ENCODE data around the gene COL26A1. TPM values are rescaled to one million over a fixed set of nuclear protein-coding genes. Genes with fewer than 3 reads are reported as not detected.

The COL26A1 gene
- total and polyA plus RNA-seq, 7 experiments from 2014 or later = 0.24 TPM; not detected in 6

DNA sequence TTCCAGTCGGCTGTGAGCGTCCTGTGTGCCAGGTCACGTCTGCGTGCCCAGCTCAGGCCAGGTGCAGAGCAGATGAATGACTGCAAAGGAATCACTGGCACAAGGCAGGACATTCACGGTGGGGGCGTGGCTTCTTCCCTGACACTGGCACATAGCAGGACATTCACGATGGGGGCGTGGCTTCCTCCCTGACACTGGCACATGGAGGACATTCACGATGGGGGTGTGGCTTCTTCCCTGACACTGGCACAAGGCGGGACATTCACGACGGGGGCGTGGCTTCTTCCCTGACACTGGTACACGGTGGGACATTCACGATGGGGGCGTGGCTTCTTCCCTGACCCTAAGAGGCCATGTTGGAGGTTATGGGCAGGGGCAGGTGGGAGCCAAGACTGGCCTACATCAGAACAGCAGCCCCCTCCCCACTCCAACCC is 202.1 kb downstream of the COL26A1 start:
- Mint-ChIP-seq H3K4me3 (no peak overlapping the region), H3K27me3 (peaks cover 5 to 28% (median 14%) of the 10 kb centered on the region in 5 donors), H3K36me3 (peaks cover 0 to 3% (median 0%) of the 10 kb centered on the region in 5 donors), H3K27ac (no peak overlapping the region), H3K4me1 (peaks cover 3 to 5% (median 4%) of the 10 kb centered on the region in 7 donors), H3K9me3 (peaks cover 0 to 12% (median 4%) of the 10 kb centered on the region in 11 donors)
- Histone ChIP-seq H3K9me3 (ENCODE audit: control insufficient read depth in 2 of 3, low read length in 3 of 3) (no peaks in the 10 kb centered on the region), H3K4me1 (ENCODE audit: control insufficient read depth in 2 of 2, insufficient read depth in 2 of 2, low read length in 2 of 2) (no peaks in the 10 kb centered on the region), H3K4me3 (ENCODE audit: low read length) (no peak overlapping the region), H3K36me3 (ENCODE audit: control insufficient read depth in 2 of 3, insufficient read depth in 3 of 3, low read length in 3 of 3) (no peaks in the 10 kb centered on the region), H3K27ac (ENCODE audit: low read depth, low read length) (no peak overlapping the region), H3K27me3 (ENCODE audit: control insufficient read depth in 2 of 2, insufficient read depth in 2 of 2, low read length in 2 of 2) (no peaks in the 10 kb centered on the region)
- ChIA-PET POLR2A (no interaction called here), CTCF (no interaction called here)
- ATAC-seq (no peak), DNase-seq (no peak)
- intact Hi-C loops (cut with micrococcal nuclease) = no loop called here

DNA sequence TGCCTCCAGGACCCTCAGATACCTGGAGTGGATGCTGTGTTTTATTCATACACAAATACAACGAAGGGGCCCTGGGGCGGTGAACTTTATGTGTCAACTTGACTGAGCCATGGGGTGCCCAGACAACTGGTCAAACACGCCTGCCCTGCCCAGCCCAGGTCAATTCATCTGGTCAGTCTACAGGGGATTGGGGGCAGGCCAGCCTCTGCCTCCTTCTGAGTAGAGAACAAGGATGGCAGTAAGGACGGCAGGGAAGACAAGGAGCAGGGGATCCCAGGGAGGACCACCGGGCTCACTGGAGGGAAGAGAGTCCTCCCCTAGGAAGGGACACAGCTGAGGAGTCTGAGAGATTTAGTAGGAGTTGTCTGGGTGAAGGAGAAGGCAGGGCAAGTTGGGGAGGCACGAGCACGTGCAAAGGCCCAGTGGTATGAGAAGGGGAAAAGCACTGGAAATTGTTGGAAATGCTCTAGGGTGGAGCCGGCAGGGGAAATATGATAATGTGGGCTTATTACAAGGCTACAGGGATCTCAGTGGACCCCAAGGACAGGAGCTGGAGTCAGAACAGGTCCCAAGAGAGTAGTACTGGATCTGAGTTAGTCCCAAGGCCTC is 203.0 kb downstream of the COL26A1 start:
- H3K9me3 ChIP-seq (ENCODE audit: control insufficient read depth in 2 of 3, low read length in 3 of 3) = no peaks in the 10 kb centered on the region
- no peak for DNase-seq
- CTCF ChIA-PET = interaction anchor here (0.5 kb wide), 1 partner anchor 9 kb away, joined by 3 read pairs; no protein-coding TSS in a partner anchor
- no peak for ATAC-seq
- no peaks in the 10 kb centered on the region for H3K36me3 ChIP-seq (ENCODE audit: control insufficient read depth in 2 of 3, insufficient read depth in 3 of 3, low read length in 3 of 3)
- Mint-ChIP-seq H3K4me1 (peaks cover 3 to 5% (median 4%) of the 10 kb centered on the region in 7 donors), H3K27me3 (peaks cover 5 to 33% (median 15%) of the 10 kb centered on the region in 5 donors), H3K9me3 (peaks cover 0 to 19% (median 5%) of the 10 kb centered on the region in 11 donors), H3K36me3 (peaks cover 0 to 4% (median 0%) of the 10 kb centered on the region in 5 donors), H3K4me3 (no peak overlapping the region), H3K27ac (peak overlapping the region in 1 of 9 donors; percentile 41)
- H3K4me1 ChIP-seq (ENCODE audit: control insufficient read depth in 2 of 2, insufficient read depth in 2 of 2, low read length in 2 of 2) = no peaks in the 10 kb centered on the region
- no peak overlapping the region for H3K4me3 ChIP-seq (ENCODE audit: low read length)
- intact Hi-C loops (cut with micrococcal nuclease) = no loop called here
- H3K27ac ChIP-seq (ENCODE audit: low read depth, low read length) = no peak overlapping the region
- POLR2A ChIA-PET = no interaction called here
- no peaks in the 10 kb centered on the region for H3K27me3 ChIP-seq (ENCODE audit: control insufficient read depth in 2 of 2, insufficient read depth in 2 of 2, low read length in 2 of 2)

DNA sequence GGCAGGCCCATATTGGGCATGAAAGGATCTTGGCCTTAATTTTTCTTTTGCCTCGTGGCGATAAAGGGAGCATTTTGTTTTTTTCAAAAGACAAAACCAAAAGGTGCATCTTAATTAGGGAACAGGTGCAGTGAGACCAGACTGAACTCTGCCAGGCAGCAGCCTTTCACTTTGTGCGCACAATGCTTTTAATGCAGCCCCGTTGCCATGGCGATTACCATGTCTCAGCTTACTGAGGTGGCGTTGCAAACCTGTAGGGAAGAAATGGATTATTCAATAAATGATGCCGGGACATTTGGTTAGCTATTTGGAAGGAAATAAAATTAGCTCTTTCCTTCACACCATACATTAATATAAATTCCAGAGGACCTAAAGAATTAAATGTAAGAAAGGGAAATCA is 204.6 kb downstream of the COL26A1 start:
- DNase-seq = no peak
- H3K4me1 Mint-ChIP-seq = peaks cover 3 to 5% (median 4%) of the 10 kb centered on the region in 7 donors
- POLR2A ChIA-PET = no interaction called here

DNA sequence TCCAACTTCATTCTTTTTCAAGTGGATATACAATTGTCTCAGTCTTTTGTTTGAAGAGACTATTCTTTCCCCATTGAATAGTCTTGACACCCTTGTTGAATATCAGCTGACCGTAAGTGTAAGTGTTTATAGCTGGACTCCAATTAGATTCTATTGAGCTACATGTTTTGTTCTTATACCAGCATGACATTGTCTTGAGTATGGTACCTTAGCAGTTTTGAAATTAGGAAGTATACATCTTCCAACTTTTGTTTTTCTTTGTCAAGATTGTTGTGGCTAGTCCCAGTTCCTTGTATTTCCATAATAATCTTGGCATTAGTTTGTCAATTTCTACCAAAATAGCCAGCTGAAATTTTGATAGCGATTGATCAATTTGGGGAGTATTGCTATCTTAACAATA is 209.5 kb downstream of the COL26A1 start:
- Mint-ChIP-seq H3K27ac (no peak overlapping the region), H3K36me3 (peaks cover 0 to 4% (median 0%) of the 10 kb centered on the region in 5 donors), H3K4me3 (no peak overlapping the region), H3K4me1 (peaks cover 0 to 5% (median 0%) of the 10 kb centered on the region in 7 donors), H3K27me3 (peaks cover 8 to 38% (median 25%) of the 10 kb centered on the region in 5 donors), H3K9me3 (peaks cover 0 to 46% (median 13%) of the 10 kb centered on the region in 11 donors)
- DNase-seq = no peak
- ChIA-PET CTCF (no interaction called here), POLR2A (no interaction called here)
- H3K36me3 ChIP-seq (ENCODE audit: control insufficient read depth in 2 of 3, insufficient read depth in 3 of 3, low read length in 3 of 3) = no peaks in the 10 kb centered on the region
- no peak overlapping the region for H3K4me3 ChIP-seq (ENCODE audit: low read length)
- ATAC-seq = no peak
- H3K9me3 ChIP-seq (ENCODE audit: control insufficient read depth in 2 of 3, low read length in 3 of 3) = no peaks in the 10 kb centered on the region
- H3K27ac ChIP-seq (ENCODE audit: low read depth, low read length) = no peak overlapping the region
- no peaks in the 10 kb centered on the region for H3K27me3 ChIP-seq (ENCODE audit: control insufficient read depth in 2 of 2, insufficient read depth in 2 of 2, low read length in 2 of 2)
- H3K4me1 ChIP-seq (ENCODE audit: control insufficient read depth in 2 of 2, insufficient read depth in 2 of 2, low read length in 2 of 2) = no peaks in the 10 kb centered on the region
- intact Hi-C loops (cut with micrococcal nuclease) = no loop called here

More for the DNA sequence above, 204.6 kb downstream of the COL26A1 start:
- Histone ChIP-seq H3K4me3 (ENCODE audit: low read length) (no peak overlapping the region), H3K27ac (ENCODE audit: low read depth, low read length) (no peak overlapping the region), H3K9me3 (ENCODE audit: control insufficient read depth in 2 of 3, low read length in 3 of 3) (no peaks in the 10 kb centered on the region), H3K27me3 (ENCODE audit: control insufficient read depth in 2 of 2, insufficient read depth in 2 of 2, low read length in 2 of 2) (no peaks in the 10 kb centered on the region), H3K4me1 (ENCODE audit: control insufficient read depth in 2 of 2, insufficient read depth in 2 of 2, low read length in 2 of 2) (no peaks in the 10 kb centered on the region), H3K36me3 (ENCODE audit: control insufficient read depth in 2 of 3, insufficient read depth in 3 of 3, low read length in 3 of 3) (no peaks in the 10 kb centered on the region)
- CTCF ChIA-PET = no interaction called here
- Mint-ChIP-seq H3K27ac (no peak overlapping the region), H3K4me3 (no peak overlapping the region), H3K27me3 (peaks cover 5 to 32% (median 15%) of the 10 kb centered on the region in 5 donors), H3K36me3 (peaks cover 0 to 4% (median 0%) of the 10 kb centered on the region in 5 donors), H3K9me3 (peaks cover 0 to 33% (median 13%) of the 10 kb centered on the region in 11 donors)
- ATAC-seq = no peak
- intact Hi-C loops (cut with micrococcal nuclease) = no loop called here

DNA sequence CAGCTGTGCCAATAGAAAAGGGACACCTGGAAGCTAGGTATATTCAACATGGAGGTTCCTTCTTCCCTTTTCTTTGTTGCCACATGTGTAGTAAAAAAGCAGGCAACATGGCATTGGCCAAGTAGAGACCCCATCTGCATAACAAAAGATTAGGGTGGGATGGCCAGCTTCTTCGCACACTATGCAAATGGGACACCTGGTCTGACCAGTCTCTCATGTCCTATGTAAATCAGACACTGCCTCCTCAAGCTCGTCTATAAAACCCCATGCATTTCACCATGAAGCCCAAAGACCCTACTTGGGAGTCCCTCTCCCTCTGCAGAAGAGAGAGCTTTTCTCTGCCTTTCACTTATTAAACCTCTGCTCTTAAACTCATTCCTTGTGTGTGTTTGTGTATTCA is 212.5 kb downstream of the COL26A1 start:
- no peak overlapping the region for H3K4me3 Mint-ChIP-seq
- Histone ChIP-seq H3K27me3 (ENCODE audit: control insufficient read depth in 2 of 2, insufficient read depth in 2 of 2, low read length in 2 of 2) (no peaks in the 10 kb centered on the region), H3K4me3 (ENCODE audit: low read length) (no peak overlapping the region), H3K36me3 (ENCODE audit: control insufficient read depth in 2 of 3, insufficient read depth in 3 of 3, low read length in 3 of 3) (no peaks in the 10 kb centered on the region), H3K27ac (ENCODE audit: low read depth, low read length) (no peak overlapping the region), H3K4me1 (ENCODE audit: control insufficient read depth in 2 of 2, insufficient read depth in 2 of 2, low read length in 2 of 2) (no peaks in the 10 kb centered on the region), H3K9me3 (ENCODE audit: control insufficient read depth in 2 of 3, low read length in 3 of 3) (no peaks in the 10 kb centered on the region)
- intact Hi-C loops (cut with micrococcal nuclease) = no loop called here
- peaks cover 0 to 22% (median 12%) of the 10 kb centered on the region in 5 donors for H3K27me3 Mint-ChIP-seq
- ATAC-seq = no peak
- DNase-seq = no peak
- ChIA-PET POLR2A (no interaction called here), CTCF (interaction anchor here (0.7 kb wide), 1 partner anchor 9 kb away, joined by 3 read pairs; no protein-coding TSS in a partner anchor)
- H3K4me1 Mint-ChIP-seq = peaks cover 0 to 5% (median 0%) of the 10 kb centered on the region in 7 donors
- H3K27ac Mint-ChIP-seq = no peak overlapping the region
- peaks cover 0 to 5% (median 0%) of the 10 kb centered on the region in 5 donors for H3K36me3 Mint-ChIP-seq
- peaks cover 0 to 34% (median 10%) of the 10 kb centered on the region in 11 donors for H3K9me3 Mint-ChIP-seq

DNA sequence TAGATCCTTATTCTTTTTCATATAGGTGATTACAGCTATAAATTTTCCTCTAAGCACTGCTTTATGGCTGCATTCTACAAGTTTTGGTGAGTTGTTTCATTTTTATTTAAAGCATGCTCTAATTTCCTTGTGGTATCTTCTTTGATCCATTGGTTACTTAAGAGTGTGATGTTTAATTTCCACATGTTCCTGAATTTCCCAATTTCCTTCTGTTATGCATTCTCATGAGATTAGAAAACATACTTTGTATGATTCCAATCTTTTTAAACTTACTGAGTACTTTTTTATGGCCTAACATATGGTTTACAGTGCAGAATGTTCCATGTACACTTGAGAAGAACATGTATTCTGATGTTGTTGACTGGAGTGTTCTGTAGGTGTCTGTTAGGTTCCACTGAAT is 213.0 kb downstream of the COL26A1 start:
- Histone ChIP-seq H3K9me3 (ENCODE audit: control insufficient read depth in 2 of 3, low read length in 3 of 3) (no peaks in the 10 kb centered on the region), H3K4me1 (ENCODE audit: control insufficient read depth in 2 of 2, insufficient read depth in 2 of 2, low read length in 2 of 2) (no peaks in the 10 kb centered on the region), H3K36me3 (ENCODE audit: control insufficient read depth in 2 of 3, insufficient read depth in 3 of 3, low read length in 3 of 3) (no peaks in the 10 kb centered on the region), H3K4me3 (ENCODE audit: low read length) (no peak overlapping the region), H3K27me3 (ENCODE audit: control insufficient read depth in 2 of 2, insufficient read depth in 2 of 2, low read length in 2 of 2) (no peaks in the 10 kb centered on the region), H3K27ac (ENCODE audit: low read depth, low read length) (no peak overlapping the region)
- no peak for ATAC-seq
- intact Hi-C loops (cut with micrococcal nuclease) = no loop called here
- Mint-ChIP-seq H3K4me3 (no peak overlapping the region), H3K36me3 (peaks cover 0 to 5% (median 0%) of the 10 kb centered on the region in 5 donors), H3K4me1 (peaks cover 0 to 5% (median 0%) of the 10 kb centered on the region in 7 donors), H3K27ac (no peak overlapping the region), H3K27me3 (peaks cover 0 to 22% (median 9%) of the 10 kb centered on the region in 5 donors), H3K9me3 (peaks cover 0 to 28% (median 10%) of the 10 kb centered on the region in 11 donors)
- DNase-seq = no peak
- ChIA-PET CTCF (no interaction called here), POLR2A (no interaction called here)

DNA sequence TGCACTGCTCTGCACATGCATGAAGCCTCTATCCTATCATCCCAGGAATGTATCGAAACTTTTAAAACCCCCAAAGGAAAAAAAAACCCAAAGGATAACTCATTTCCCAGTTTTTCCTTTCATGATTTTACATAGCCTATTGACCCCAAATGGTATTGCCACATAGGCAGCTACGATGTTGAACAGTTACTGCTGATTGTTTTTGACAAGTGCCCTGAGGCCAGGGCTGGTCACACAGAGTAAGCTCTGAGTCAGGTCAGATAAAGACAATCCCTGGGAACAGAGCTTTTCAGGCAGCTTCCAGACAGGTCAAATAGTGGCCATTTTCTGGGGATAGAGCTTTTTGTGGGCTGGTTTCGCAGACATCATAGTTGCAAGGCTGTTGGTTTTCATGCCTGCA is 214.3 kb downstream of the COL26A1 start:
- no peak overlapping the region for H3K27ac Mint-ChIP-seq
- CTCF ChIA-PET = no interaction called here
- H3K4me3 Mint-ChIP-seq = no peak overlapping the region
- POLR2A ChIA-PET = no interaction called here
- no peak for DNase-seq
- intact Hi-C loops (cut with micrococcal nuclease) = no loop called here
- H3K4me3 ChIP-seq (ENCODE audit: low read length) = no peak overlapping the region
- H3K27me3 Mint-ChIP-seq = peaks cover 0 to 18% (median 11%) of the 10 kb centered on the region in 5 donors
- no peaks in the 10 kb centered on the region for H3K9me3 ChIP-seq (ENCODE audit: control insufficient read depth in 2 of 3, low read length in 3 of 3)
- H3K27me3 ChIP-seq (ENCODE audit: control insufficient read depth in 2 of 2, insufficient read depth in 2 of 2, low read length in 2 of 2) = no peaks in the 10 kb centered on the region
- no peaks in the 10 kb centered on the region for H3K36me3 ChIP-seq (ENCODE audit: control insufficient read depth in 2 of 3, insufficient read depth in 3 of 3, low read length in 3 of 3)
- peaks cover 0 to 5% (median 0%) of the 10 kb centered on the region in 7 donors for H3K4me1 Mint-ChIP-seq
- ATAC-seq = no peak
- H3K27ac ChIP-seq (ENCODE audit: low read depth, low read length) = no peak overlapping the region
- H3K9me3 Mint-ChIP-seq = peaks cover 0 to 15% (median 10%) of the 10 kb centered on the region in 11 donors
- H3K36me3 Mint-ChIP-seq = peaks cover 0 to 5% (median 0%) of the 10 kb centered on the region in 5 donors
- H3K4me1 ChIP-seq (ENCODE audit: control insufficient read depth in 2 of 2, insufficient read depth in 2 of 2, low read length in 2 of 2) = no peaks in the 10 kb centered on the region

All from naive thymus-derived CD4-positive, alpha-beta T cell (primary cell).